SK-N-SH treated with all-trans-retinoic acid at 6 μM for 48 hours (cell line): ENCODE measurements around the gene FRMD4A.

Source experiments
- ATAC-seq: fragments of 200-7000 bp; cut with Tn5 transposase; 3 replicates; pipeline ENCODE4 v1.9.1; 2020; ENCODE audit warnings: mild to moderate bottlenecking, moderate library complexity
- ARNTL ChIP-seq: fragments of 450-650 bp; formaldehyde crosslinking; IDR thresholded peaks from 2 replicates; pipeline ENCODE4 v1.5.0; 2020; ENCODE audit warnings: low read depth, mild to moderate bottlenecking, moderate library complexity, borderline replicate concordance
- BACH2 ChIP-seq: fragments of 250-450 bp; sonication (Bioruptor Pico); IDR thresholded peaks from 2 replicates; pipeline ENCODE4 v1.9.0; 2021; ENCODE audit warnings: mild to moderate bottlenecking, borderline replicate concordance
- CREB5 ChIP-seq: fragments of 250-450 bp; sonication (Bioruptor Pico); IDR thresholded peaks from 2 replicates; pipeline ENCODE4 v1.5.1; 2020; ENCODE audit warnings: low read depth, mild to moderate bottlenecking, moderate library complexity
- ESRRG ChIP-seq: fragments of 250-450 bp; sonication (Bioruptor Pico); IDR thresholded peaks from 2 replicates; pipeline ENCODE4 v1.6.1; 2021; ENCODE audit warnings: mild to moderate bottlenecking
- GLIS3 ChIP-seq: fragments of 250-450 bp; sonication (Bioruptor Pico); IDR thresholded peaks from 2 replicates; pipeline ENCODE4 v1.5.0; 2020; ENCODE audit warnings: mild to moderate bottlenecking, moderate library complexity
- OSR1 ChIP-seq: fragments of 250-450 bp; sonication (Bioruptor Pico); IDR thresholded peaks from 2 replicates; pipeline ENCODE4 v1.8.0; 2022; ENCODE audit warnings: moderate library complexity, mild to moderate bottlenecking, inconsistent platforms
- PATZ1 ChIP-seq: fragments of 250-450 bp; sonication (Bioruptor Pico); IDR thresholded peaks from 2 replicates; pipeline ENCODE4 v1.8.0; 2020; ENCODE audit warnings: mild to moderate bottlenecking, moderate library complexity, borderline replicate concordance
- PPARA ChIP-seq: fragments of 250-450 bp; sonication (Bioruptor Pico); IDR thresholded peaks from 2 replicates; pipeline ENCODE4 v1.5.0; 2020; ENCODE audit warnings: mild to moderate bottlenecking, borderline replicate concordance
- RARB ChIP-seq: fragments of 250-450 bp; sonication (Bioruptor Pico); IDR thresholded peaks from 2 replicates; pipeline ENCODE4 v1.8.0; 2021; ENCODE audit warnings: mild to moderate bottlenecking, moderate library complexity
- SNAI2 ChIP-seq: fragments of 250-450 bp; sonication (Bioruptor Pico); IDR thresholded peaks from 2 replicates; pipeline ENCODE4 v1.5.0; 2020; ENCODE audit warnings: mild to moderate bottlenecking, moderate library complexity
- TCF4 ChIP-seq: fragments of 250-450 bp; sonication (Bioruptor Pico); IDR thresholded peaks from 2 replicates; pipeline ENCODE4 v1.8.0; 2021; ENCODE audit warnings: mild to moderate bottlenecking, moderate library complexity, borderline replicate concordance
- TOX ChIP-seq: fragments of 250-450 bp; sonication (Bioruptor Pico); IDR thresholded peaks from 2 replicates; pipeline ENCODE4 v1.8.0; 2021; ENCODE audit warnings: mild to moderate bottlenecking, moderate library complexity, borderline replicate concordance
- TSHZ2 ChIP-seq: fragments of 250-450 bp; sonication (Bioruptor Pico); IDR thresholded peaks from 2 replicates; pipeline ENCODE4 v1.5.0; 2020; ENCODE audit warnings: mild to moderate bottlenecking, moderate library complexity
- ZC3H10 ChIP-seq: fragments of 250-450 bp; sonication (Bioruptor Pico); IDR thresholded peaks from 2 replicates; pipeline ENCODE4 v1.5.1; 2021; ENCODE audit warnings: mild to moderate bottlenecking, moderate library complexity
- ZFP3 ChIP-seq: fragments of 250-450 bp; sonication (Bioruptor Pico); IDR thresholded peaks from 2 replicates; pipeline ENCODE4 v1.5.0; 2020; ENCODE audit warnings: mild to moderate bottlenecking, moderate library complexity
- ZFP30 ChIP-seq: fragments of 450-650 bp; formaldehyde crosslinking; IDR thresholded peaks from 2 replicates; pipeline ENCODE4 v1.5.0; 2022; ENCODE audit warnings: mild to moderate bottlenecking, moderate library complexity
- ZNF565 ChIP-seq: fragments of 450-650 bp; formaldehyde crosslinking; conservative IDR thresholded peaks from 2 replicates; pipeline ENCODE4 v1.5.0; 2020; ENCODE audit warnings: low read depth, mild to moderate bottlenecking, moderate library complexity
- ZNF70 ChIP-seq: fragments of 450-650 bp; formaldehyde crosslinking; IDR thresholded peaks from 2 replicates; pipeline ENCODE4 v1.5.0; 2020; ENCODE audit warnings: mild to moderate bottlenecking, moderate library complexity
- ZNF8 ChIP-seq: fragments of 450-650 bp; formaldehyde crosslinking; IDR thresholded peaks from 2 replicates; pipeline ENCODE4 v1.5.0; 2020; ENCODE audit warnings: mild to moderate bottlenecking, moderate library complexity
- TF ChIP-seq, protein P1 (sequence below): fragments of 250-450 bp; sonication (Bioruptor Pico); IDR thresholded peaks from 2 replicates; pipeline ENCODE4 v1.8.0; 2021; ENCODE audit warnings: low read depth, mild to moderate bottlenecking, moderate library complexity, borderline replicate concordance
- TF ChIP-seq, protein P2 (sequence below): fragments of 250-450 bp; sonication (Bioruptor Pico); IDR thresholded peaks from 2 replicates; pipeline ENCODE4 v1.5.1; 2021; ENCODE audit warnings: mild to moderate bottlenecking, moderate library complexity

Gene FRMD4A

DNA sequence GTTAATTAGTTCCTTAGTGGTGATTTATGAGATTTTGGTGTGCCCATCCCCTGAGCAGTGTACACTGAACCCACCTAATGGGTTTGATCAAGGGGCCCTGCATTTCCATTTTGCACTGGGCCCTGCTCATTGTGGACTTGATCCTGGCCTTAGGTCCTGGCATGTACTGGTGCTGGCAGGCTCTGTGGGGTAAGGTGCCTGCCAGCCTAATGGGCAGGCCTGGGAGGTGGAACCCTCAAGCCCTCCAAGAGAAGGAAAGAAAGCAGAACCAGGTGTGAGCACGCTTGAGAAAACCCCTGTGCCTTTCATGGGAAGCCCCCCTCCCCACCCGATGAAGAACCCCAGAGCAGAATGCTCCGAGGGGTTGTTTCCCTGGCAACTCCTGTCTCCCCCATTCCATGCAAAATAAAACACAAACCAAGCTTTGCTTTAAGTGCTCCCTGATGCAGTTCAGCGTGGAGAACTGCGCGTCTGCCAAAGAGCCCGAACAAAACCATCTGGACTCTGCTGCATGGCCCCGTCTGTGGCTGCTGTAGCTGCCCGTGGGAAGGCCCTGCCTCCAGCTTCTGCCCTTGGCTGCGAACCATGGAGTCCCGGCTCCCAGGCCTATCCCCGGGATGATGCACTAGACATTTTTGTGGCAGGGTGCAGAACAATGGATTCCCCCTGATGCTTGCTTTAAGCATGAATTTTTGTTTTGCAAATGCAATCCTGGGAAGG is 620.6 kb downstream of the FRMD4A start:
- TF ChIP-seq PATZ1 (no peak), GLIS3 (CRISPR knock-in tag) (no peak), ARNTL (CRISPR knock-in tag) (no peak), SNAI2 (CRISPR knock-in tag) (no peak), CREB5 (no peak), ZFP30 (CRISPR knock-in tag) (no peak), ZNF8 (CRISPR knock-in tag) (no peak), TOX (CRISPR knock-in tag) (no peak)
- TF ChIP-seq, all 23 proteins: peak for 0
- ATAC-seq, result no peak

GRCh38 chr10:13708256-13708990 is 622.3 kb downstream of the FRMD4A start:
- 0 out of 2 replicates have a peak, but pooled peaks have one; percentile 8 for TF ChIP-seq ZFP3
- TF ChIP-seq, protein P1, sequence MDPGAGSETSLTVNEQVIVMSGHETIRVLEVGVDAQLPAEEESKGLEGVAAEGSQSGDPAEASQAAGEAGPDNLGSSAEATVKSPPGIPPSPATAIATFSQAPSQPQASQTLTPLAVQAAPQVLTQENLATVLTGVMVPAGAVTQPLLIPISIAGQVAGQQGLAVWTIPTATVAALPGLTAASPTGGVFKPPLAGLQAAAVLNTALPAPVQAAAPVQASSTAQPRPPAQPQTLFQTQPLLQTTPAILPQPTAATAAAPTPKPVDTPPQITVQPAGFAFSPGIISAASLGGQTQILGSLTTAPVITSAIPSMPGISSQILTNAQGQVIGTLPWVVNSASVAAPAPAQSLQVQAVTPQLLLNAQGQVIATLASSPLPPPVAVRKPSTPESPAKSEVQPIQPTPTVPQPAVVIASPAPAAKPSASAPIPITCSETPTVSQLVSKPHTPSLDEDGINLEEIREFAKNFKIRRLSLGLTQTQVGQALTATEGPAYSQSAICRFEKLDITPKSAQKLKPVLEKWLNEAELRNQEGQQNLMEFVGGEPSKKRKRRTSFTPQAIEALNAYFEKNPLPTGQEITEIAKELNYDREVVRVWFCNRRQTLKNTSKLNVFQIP (CRISPR knock-in tag), result no peak
- no peak for TF ChIP-seq RARB (CRISPR knock-in tag)
- no peak for TF ChIP-seq TSHZ2 (CRISPR knock-in tag)
- ATAC-seq, result no peak; the same call in 2 of the 3 replicates

DNA sequence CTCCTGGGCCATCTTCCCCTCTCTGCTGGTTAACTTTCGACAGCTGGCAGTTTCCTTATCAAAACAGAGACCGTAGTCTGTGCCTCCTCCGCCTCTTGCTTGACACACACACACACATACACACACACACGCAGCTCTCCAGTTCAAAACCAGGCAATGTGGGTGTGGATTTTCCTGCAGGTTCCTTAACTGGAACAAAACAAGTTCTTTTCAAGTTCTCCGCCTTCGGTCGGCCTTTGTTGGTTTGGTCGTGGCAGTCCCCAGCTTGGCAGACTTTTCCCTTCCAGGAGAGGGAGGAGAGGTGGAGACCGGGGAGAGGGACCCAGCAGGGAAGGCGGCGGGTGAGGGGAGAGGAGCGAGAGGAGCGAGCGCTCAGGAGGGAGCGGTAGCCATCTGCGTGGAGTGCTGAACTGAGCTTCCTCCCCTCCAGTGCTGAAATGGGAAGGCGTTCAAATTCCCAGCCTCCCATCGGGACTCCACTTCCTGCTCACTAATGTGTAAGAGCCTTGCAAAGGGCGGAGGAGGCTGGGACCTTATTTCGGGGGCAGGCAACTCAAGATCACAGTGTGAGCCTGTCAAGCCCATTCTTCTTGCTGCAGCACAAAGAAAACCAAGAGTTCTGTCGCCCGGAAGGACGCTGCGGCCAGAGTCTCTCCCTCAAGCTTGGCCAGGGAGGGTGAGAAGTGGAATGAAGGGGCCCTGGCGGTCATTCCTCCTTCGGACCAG is 623.4 kb downstream of the FRMD4A start:
- no peak for ATAC-seq
- TF ChIP-seq ZNF8 (CRISPR knock-in tag) (no peak), SNAI2 (CRISPR knock-in tag) (no peak), BACH2 (CRISPR knock-in tag) (no peak), PPARA (CRISPR knock-in tag) (no peak), TOX (CRISPR knock-in tag) (no peak), ARNTL (CRISPR knock-in tag) (no peak), RARB (CRISPR knock-in tag) (no peak), TCF4 (no peak), OSR1 (CRISPR knock-in tag) (no peak), ZC3H10 (CRISPR knock-in tag) (no peak), PATZ1 (no peak), ZFP3 (no peak), ESRRG (no peak), GLIS3 (CRISPR knock-in tag) (no peak), ZNF565 (no peak), ZNF70 (CRISPR knock-in tag) (no peak)
- TF ChIP-seq, protein P2, sequence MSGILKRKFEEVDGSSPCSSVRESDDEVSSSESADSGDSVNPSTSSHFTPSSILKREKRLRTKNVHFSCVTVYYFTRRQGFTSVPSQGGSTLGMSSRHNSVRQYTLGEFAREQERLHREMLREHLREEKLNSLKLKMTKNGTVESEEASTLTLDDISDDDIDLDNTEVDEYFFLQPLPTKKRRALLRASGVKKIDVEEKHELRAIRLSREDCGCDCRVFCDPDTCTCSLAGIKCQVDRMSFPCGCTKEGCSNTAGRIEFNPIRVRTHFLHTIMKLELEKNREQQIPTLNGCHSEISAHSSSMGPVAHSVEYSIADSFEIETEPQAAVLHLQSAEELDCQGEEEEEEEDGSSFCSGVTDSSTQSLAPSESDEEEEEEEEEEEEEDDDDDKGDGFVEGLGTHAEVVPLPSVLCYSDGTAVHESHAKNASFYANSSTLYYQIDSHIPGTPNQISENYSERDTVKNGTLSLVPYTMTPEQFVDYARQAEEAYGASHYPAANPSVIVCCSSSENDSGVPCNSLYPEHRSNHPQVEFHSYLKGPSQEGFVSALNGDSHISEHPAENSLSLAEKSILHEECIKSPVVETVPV (CRISPR knock-in tag), result no peak
